Measurements from ENCODE around the gene RLBP1.

DNA sequence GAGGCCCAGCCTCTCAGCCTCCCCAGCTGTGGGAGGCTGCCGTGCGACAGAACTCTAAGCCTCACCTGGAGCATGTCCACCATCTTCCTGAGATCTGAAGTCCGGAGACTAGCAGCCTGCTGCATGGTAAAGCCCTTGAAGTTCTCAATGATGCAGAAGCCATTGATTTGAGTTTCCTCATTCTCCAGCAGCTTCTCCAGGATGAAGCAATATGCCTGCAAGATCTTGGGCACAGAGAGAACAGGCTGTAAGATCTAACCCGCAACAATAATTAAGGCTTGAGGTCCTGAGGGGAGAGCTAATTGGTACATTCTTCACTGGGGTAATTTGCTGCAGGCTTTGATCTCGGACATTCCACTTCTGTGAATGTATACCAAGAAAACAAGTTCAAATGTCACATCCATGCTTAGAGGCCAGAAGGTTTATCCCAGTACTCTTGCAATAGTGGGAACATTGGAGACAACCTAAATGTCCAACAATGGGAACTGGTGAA is 9.7 kb downstream of the RLBP1 start:
- TF ChIP-seq CTCF (IDR thresholded peaks at IDR 0.05; ENCODE audit: low read depth, low read length, poor library complexity, severe bottlenecking) (no peak), EZH2phosphoT487 (IDR thresholded peaks at IDR 0.05; ENCODE audit: borderline replicate concordance, low read length) (no peak)

Measured in DOHH2 (cell line).